Cardiac fibroblast (primary cell): ENCODE results near the gene IGIP.

Experiments
- DNase-seq, 2 donors: peaks; one replicate each; pipeline versions ENCODE4 v3.0.0 to v3.0.0-alpha.2; 2010; ENCODE audit warnings: low read depth in 2 of 2
- H3K4me3 ChIP-seq, 2 donors: replicated peaks in 1 of 2; 1 replicate in 1 of 2; 2 replicates in 1 of 2; pipeline ENCODE4 v1.5.1; 2011; ENCODE audit warnings: low read depth in 2 of 2, low read length in 2 of 2, mild to moderate bottlenecking in 2 of 2, moderate library complexity in 1 of 2
- CTCF ChIP-seq: IDR thresholded peaks from one replicate; pipeline ENCODE4 v1.5.1; 2011; ENCODE audit warnings: low read depth, mild to moderate bottlenecking, low read length, inconsistent platforms

IGIP gene

GRCh38 chr5:140162275-140162674 is 36.5 kb downstream of the IGIP start:
- DNase-seq = no peak
- TF ChIP-seq CTCF = no peak
- no peak overlapping the region for H3K4me3 ChIP-seq

GRCh38 chr5:140162781-140163180 is 37.0 kb downstream of the IGIP start:
- no peak overlapping the region for H3K4me3 ChIP-seq
- TF ChIP-seq CTCF = no peak

DNA sequence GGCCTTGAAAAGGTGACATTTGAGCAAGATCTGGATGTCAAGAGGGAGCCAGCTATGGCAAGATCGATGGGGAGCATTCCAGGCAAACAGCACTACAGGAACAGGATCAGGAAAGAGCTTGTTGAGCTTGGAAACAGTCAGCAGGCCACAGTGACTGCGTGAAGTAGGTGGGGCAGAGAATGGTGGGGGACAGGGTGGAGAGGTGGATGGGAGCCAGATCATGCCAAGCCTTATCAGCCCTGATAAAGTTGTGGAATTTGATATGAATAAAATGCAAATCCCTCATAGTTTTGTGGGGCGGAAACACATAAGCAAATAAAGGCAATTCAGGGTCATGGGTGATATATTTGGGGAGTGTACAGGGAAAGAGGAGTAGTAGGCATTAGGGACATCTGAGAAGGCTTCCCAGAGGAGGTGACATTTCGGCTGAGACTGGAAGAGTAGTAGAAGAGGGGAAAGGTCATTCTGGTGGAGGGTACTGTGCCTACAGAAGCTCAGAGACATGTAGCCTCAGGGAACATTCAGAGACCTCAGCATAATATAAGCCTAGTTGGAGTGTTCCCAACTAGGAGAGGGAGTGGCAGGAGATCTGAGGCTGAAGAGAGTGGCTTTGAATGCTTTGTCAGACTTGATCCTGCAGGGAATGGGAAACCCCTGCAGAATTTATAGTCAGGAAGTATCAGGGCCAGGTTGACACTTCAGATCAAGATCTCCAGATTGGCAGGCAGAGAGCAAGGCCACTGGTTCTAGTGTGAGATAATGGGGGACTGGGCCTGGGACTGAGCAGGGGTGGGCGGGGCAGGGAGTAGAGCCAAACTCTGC is 39.6 kb downstream of the IGIP start:
- no peak for TF ChIP-seq CTCF

More at GRCh38 chr5:140162781-140163180, 37.0 kb downstream of the IGIP start:
- DNase-seq = no peak

DNA sequence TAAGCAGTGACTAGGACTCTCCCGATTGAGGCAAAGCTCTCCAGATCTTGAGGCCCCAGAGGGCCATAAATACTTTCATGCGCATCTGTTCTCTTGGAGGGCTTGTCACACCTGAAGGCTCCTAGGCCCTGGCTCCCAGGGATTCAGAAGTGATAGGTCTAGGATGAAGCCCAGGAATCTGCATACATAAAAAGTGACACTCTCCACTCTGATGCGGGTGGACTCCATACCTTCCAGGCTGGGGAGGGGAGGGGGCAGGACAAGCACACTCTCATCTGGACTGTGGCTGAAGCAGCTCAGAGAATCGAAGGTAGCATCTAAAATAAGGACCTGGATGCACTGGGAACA is 40.2 kb downstream of the IGIP start:
- no peak overlapping the region for H3K4me3 ChIP-seq
- DNase-seq = no peak
- no peak for TF ChIP-seq CTCF

More for the DNA sequence above, 39.6 kb downstream of the IGIP start:
- H3K4me3 ChIP-seq = no peak overlapping the region
- DNase-seq = no peak

DNA sequence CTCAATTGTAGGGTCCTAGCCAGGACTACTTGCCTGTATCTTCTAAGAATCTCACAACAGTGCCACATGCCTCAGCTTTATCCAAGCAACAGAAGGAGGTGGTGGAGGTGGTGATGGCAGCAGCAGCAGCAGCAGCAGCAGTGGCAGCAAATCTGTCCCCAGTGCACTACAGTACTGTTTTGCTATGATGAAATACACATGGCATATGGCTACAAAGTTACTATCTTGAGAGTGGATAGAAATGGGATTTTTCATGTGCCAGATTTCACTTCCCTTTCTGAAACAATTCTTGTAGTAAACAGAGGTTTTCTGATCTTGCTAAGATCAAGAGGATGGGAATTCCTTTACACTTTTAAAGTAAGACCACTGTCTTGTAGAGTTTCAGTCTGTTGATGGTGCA is 41.2 kb downstream of the IGIP start:
- no peak overlapping the region for H3K4me3 ChIP-seq
- DNase-seq = no peak
- no peak for TF ChIP-seq CTCF

DNA sequence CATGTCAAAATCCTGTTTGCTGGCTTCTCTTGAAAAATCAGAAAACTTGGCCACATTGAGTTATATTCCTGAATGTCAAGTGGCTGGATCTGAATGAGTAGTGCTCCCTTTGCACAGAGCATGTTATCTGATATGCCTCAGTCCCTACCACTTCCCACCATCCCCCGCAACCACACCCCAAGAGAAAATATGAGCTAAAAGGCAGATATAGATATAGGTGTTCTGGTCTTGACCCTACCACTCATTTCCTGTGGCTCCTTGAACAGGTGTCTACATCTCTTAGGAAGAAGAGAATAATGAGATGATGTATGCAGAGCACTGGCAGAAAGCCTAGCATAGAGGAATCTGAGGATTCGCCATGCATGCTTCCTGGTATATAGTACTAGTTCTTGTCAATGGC is 42.6 kb downstream of the IGIP start:
- no peak for DNase-seq
- no peak for TF ChIP-seq CTCF
- H3K4me3 ChIP-seq = no peak overlapping the region

DNA sequence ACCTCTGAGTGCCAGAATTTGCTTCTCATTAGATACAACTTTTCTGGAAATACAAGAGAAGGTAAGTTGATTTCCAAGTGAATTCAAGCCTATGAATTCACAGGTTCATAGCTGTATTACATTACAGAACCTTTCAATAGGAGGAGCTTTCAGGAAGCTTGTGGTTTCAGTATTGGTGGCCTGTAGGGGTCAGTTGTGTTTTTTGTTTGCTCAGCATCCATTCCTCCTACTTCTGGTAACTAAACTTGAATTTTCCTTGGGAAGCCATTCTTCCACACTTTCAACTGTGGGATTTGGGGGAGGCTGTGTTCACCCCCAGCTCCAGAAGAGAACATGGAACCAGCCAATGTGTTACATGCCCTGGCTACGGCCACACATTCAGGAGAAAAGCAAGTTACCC is 43.7 kb downstream of the IGIP start:
- H3K4me3 ChIP-seq = no peak overlapping the region
- peak in 1 of 2 donors; percentile 40 for DNase-seq
- no peak for TF ChIP-seq CTCF
